Fibroblast of peridontal ligament (primary cell): ENCODE results near the gene RHBDL2.
A peak's percentile ranks its signal among the peaks of the same experiment; 100 is the strongest.
"Not testable (repeated sequence)": the region's sequence is repeated elsewhere in the genome, so short reads cannot be mapped to it uniquely, and the experiment has no call there.

Source experiments
- DNase-seq: peaks from one replicate; pipeline ENCODE4 v3.0.0-alpha.2; 2010; ENCODE audit errors: extremely low read depth

RHBDL2 gene, protein sequence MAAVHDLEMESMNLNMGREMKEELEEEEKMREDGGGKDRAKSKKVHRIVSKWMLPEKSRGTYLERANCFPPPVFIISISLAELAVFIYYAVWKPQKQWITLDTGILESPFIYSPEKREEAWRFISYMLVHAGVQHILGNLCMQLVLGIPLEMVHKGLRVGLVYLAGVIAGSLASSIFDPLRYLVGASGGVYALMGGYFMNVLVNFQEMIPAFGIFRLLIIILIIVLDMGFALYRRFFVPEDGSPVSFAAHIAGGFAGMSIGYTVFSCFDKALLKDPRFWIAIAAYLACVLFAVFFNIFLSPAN

DNA sequence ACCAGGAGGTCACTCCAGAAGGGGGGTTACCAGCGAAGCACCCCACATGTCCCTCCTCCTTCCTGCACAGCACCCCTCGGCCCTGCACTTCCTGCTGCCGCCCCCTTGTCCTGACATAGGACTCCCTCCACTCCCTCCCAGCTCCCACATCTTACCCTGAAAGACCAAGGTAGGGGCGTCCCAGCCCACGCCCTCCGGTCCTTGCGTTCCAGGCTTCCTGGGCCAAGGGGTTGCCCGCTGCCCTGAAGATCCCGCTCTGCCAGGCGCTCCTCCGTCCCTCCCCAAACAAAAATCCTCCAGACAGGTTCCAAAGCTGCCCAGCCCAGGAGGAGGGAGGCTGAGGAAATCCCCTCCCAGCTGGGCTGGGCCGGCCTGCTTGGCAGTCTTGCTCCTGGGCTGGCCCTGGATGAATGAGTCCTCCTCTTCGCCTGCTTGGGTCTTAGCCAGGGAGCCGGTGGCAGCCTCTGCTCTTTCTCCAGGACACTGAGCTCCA is at the start of gene RHBDL2:
Gene RHBDL2 (minus strand): TSS at position 304 of the 493 bp plus-strand sequence. CDS start 22,618 bp downstream, outside the sequence.
- DNase-seq: peak; percentile 37

DNA sequence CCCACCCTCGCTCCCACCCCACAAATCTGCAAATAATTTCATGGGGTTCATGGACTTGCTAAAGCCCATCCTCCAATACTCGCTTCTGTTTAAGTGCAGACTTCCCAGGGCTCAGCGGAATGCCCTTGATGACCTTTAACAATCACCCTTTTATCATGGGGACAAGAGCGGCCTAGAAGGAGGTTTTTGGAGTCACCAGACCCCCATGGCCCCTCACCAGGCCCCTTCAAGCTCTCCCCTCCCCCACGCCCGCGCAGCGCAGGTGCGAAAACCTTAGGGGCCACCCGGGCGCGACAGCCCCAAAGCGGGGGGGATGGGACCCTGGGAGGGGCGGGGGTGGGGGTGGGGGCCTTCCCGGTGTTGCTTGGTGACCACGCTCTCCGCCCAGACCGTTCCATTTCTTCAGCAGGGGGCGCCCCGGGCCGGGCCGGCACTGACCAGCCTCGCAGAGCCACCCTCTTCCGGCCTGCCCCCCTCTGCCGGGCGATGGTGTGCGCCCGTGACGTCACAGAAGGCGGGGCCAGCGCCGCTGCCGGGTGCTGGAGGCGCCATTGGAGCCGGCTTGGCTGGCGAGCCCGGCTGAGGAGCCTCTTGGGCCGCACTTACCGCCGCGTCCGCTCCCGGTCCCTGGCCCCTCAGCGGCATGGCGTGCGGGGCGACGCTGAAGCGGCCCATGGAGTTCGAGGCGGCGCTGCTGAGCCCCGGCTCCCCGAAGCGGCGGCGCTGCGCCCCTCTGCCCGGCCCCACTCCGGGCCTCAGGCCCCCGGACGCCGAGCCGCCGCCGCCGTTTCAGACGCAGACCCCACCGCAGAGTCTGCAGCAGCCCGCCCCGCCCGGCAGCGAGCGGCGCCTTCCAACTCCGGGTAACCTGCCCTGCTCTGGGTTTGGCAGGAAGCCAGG is 49.4 kb upstream of the RHBDL2 start, which contains the start of gene AKIRIN1:
Gene AKIRIN1 (plus strand): TSS at position 539 of the 900 bp plus-strand sequence. CDS start 105 bp downstream, at position 644.
- peak; percentile 91 for DNase-seq

DNA sequence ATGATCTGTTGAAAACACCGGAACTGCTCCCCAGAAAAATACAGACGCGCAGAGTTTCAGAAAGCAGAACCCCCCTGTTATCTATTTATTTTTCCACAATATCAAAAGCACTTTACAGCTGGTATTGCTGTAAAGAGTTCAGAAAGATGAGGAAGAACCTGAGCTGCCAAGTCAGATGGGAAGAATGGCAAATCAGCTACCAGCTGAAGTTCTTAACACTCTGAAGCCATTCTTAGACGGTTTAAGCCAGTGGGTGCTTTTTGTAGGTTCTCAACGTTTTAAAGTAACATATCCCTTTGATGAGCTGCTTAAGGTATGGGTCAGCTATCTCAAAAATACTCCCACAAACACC is 48.7 kb upstream of the RHBDL2 start:
- DNase-seq: peak; percentile 51

GRCh38 chr1:38989979-38990378 is 48.3 kb upstream of the RHBDL2 start:
- DNase-seq: no peak

DNA sequence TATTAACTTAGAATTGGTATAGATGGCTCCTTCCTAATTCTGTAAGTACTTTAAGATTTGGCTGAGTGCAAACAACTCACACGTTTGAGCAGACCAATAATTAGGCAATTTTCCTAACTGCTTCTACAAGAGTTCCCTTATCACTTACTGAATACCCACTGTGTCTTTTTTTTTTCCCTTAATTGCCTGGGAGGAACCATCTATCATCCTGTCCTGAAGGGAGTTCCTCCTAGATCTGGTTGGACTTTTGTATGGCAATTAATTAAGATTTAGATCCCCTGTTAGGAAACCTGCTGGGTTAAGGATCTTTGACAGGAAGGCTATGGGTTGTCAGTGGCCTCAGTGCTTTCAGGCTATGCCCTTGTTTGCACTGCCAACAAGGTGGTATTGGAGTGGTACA is 37.8 kb upstream of the RHBDL2 start:
- DNase-seq: not testable (repeated sequence)

GRCh38 chr1:38978245-38978542 is 36.6 kb upstream of the RHBDL2 start:
- not testable (repeated sequence) for DNase-seq

DNA sequence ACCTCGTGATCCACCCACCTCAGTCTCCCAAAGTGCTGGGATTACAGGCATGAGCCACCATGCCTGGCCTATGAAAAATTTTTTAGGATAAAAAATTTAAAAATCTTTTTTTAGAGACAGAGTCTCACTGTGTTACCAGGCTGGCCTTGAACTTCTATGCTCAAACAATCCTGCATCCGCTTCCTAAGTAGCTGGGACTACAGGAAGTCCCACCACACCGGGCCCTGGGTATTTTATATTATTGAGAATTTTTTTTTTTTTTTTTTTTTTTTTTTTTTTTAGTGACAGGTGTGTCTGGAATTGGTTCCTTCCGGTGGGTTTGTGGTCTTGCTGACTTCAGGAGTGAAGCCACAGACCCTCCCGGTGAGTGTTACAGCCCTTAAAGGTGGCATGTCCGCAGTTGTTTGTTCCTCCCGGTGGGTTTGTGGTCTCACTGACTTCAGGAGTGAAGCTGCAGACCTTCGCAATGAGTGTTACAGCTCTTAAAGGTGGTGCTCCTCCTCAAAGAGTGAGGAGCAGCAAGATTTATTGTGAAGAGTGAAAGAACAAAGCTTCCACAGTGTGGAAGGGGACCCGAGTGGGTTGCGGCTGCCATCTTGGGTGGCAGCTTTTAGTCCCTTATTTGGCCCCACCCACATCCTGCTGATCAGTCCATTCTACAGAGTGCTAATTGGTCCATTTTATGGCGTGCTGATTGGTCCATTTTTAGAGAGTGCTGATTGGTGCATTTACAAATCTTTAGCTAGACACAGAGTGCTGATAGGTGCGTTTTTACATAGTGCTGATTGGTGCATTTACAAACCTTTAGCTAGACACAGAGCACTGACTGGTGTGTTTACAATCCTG is 36.0 kb upstream of the RHBDL2 start:
- DNase-seq: not testable (repeated sequence)

- no peak for DNase-seq
Observed at GRCh38 chr1:38973659-38974437, 32.2 kb upstream of the RHBDL2 start.

DNA sequence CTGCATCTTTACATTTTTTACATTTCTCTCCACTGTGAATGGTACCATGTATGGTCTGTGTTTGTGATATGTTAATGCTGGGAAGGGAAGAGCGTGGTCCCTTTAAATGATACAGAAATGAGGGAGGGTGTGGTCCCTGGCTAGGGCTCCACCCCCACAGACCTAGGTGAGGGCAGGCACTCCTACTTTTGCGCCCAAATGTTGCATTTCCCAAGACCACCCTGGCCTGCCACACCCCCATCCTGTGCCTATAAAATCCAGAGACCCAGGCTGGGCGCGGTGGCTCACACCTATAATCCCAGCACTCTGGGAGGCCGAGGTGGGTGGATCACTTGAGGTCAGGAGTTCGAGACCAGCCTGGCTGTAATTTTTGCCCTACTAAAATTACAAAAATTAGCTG is 31.5 kb upstream of the RHBDL2 start:
- not testable (repeated sequence) for DNase-seq

DNA sequence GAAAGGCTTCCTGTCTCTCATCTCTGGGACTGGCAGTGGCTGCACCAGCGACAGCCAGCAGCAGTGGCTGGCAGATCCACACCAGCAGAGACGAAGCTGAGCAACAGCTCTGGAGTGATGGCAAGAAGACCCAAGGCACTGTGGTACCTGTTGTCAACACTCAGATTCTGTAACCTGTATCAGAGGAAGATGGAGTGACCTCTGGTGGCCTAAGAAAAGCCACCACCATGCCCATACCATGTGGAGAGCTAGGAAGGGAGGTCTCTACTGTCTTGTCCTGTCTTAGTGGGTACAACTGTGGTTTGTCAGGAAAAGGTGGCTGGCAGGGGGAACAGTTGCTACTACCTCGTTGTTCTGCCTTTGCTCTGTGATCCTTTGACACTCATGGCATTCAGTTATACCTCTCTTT is 22.5 kb upstream of the RHBDL2 start:
- no peak for DNase-seq

DNA sequence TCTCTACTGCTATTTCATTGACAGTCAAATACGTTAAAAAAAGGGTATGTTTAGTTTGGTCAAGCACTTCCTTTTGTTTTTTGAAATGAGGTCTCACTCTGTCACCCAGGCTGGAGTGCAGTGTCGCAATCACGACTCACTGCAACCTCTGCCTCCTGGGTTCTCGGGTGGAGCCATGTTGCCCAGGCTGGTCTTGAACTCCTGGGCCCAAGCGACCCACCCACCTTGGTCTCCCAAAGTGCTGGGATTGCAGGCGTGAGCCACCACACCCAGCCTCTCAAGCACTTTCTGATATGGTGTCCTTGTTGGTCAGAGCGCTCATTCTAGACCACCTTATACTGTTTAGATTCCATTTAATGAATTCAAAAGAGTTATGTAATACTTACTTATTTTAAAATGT is 20.9 kb upstream of the RHBDL2 start:
- peak; percentile 24 for DNase-seq

GRCh38 chr1:38962113-38962512 is 20.5 kb upstream of the RHBDL2 start:
- peak; percentile 71 for DNase-seq

- DNase-seq: no peak
Observed at GRCh38 chr1:38958967-38959366, 17.3 kb upstream of the RHBDL2 start.

GRCh38 chr1:38953433-38953860 is 11.8 kb upstream of the RHBDL2 start:
- no peak for DNase-seq

GRCh38 chr1:38950553-38950952 is 8.9 kb upstream of the RHBDL2 start:
- no peak for DNase-seq

GRCh38 chr1:38944547-38944946 is 2.9 kb upstream of the RHBDL2 start:
- no peak for DNase-seq

- no peak for DNase-seq
Observed at GRCh38 chr1:38942664-38943428, 1.2 kb upstream of the RHBDL2 start.

DNA sequence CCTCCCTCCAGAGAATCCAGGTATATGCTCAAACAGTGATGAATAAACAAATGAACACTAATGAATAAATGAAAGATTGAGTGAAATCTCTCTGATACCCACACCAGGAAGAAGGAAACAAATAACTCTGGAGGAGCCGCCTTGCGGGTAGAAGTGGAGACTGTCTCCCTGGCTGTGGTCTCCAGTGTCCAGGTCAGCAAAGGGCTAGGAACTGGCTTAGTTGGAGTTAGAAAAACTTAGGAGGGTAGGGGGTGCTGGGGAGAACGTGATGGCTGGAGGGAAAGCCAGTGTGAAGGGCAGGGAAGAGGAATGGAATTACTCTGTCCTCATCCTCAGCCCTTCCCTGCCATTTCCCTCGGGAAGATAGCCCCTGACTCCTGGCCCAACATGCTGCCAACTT is 537 bp downstream of the RHBDL2 start:
- DNase-seq: no peak

DNA sequence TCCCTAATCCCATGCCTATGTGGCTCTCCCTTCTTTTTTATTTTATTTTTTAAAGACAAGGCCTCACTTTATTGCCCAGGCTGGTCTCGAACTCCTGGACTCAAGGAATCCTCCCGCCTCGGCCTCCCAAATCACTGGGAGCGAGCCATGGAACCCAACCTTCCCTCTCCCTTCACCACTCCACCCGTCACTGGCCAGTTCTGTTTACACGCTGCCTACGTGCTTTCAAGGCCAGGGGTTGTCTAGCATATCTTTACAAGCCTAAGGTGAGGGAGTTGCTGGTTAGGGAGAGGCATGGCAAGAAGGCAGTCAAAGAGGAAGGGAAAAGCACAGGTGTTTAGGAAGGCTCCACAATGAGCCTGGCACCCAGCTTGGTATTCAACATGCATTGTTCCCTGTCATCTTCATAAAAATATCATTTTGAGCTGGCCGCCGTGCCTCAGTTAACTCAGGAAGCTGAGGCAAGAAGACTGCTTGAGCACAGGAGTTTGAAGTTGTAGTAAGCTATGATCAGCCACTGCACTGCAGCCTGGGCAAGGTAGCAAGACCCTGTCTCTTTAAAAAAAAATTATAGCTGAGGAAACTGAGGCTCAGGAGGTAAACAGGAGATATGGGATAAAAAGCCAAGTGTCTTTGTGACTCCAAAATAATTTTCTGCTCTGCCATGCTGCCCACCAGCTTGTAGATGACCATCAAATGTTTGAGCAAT is 1.1 kb downstream of the RHBDL2 start:
- DNase-seq: no peak
